WTC11 (cell line): ENCODE measurements around the gene GPX4. TPM values are rescaled to one million over a fixed set of nuclear protein-coding genes. Genes with fewer than 3 reads are reported as not detected.
A peak's percentile ranks its signal among the peaks of the same experiment; 100 is the strongest.

Experiments
- ATAC-seq: fragments of 200-7000 bp; cut with Tn5 transposase; 2 replicates; pipeline ENCODE4 v1.10.0; 2021; ENCODE audit warnings: mild to moderate bottlenecking, moderate library complexity
- CTCF ChIA-PET: fragments of 300-600 bp; sonication (Branson Sonifier 250); formaldehyde crosslinking; loops from one replicate; lab custom pipeline; 2021; ENCODE audit warnings: antibody characterized with exemption; lab: Charles Lee
- POLR2A ChIA-PET: fragments of 350-600 bp; sonication (Branson Sonifier 250); formaldehyde crosslinking; loops from one replicate; lab custom pipeline; 2021; ENCODE audit warnings: antibody characterized with exemption; lab: Charles Lee
- DNase-seq: peaks from one replicate; pipeline ENCODE4 v3.0.0; 2021; ENCODE audit warnings: low spot score
- H3K27ac Mint-ChIP-seq: 2 replicates; pipeline ENCODE4 v1.8.0; 2021; ENCODE audit warnings: mixed read lengths
- H3K27me3 Mint-ChIP-seq: 2 replicates; pipeline ENCODE4 v1.8.0; 2021; ENCODE audit warnings: low read depth, mild to moderate bottlenecking, moderate library complexity, mixed read lengths
- H3K36me3 Mint-ChIP-seq: 2 replicates; pipeline ENCODE4 v1.8.0; 2021; ENCODE audit warnings: mixed read lengths
- H3K4me1 Mint-ChIP-seq: 2 replicates; pipeline ENCODE4 v1.8.0; 2022; ENCODE audit warnings: mixed read lengths
- H3K4me3 Mint-ChIP-seq: 2 replicates; pipeline ENCODE4 v1.8.0; 2021; ENCODE audit warnings: mild to moderate bottlenecking, moderate library complexity, mixed read lengths
- H3K9me3 Mint-ChIP-seq: 2 replicates; pipeline ENCODE4 v1.8.0; 2021; ENCODE audit warnings: mixed read lengths
- CBFB ChIP-seq: sonication (generic); formaldehyde crosslinking; IDR thresholded peaks from 2 replicates; pipeline ENCODE4 v1.8.1; 2022; ENCODE audit warnings: mild to moderate bottlenecking, low read depth, missing genetic modification reagents
- CREB1 ChIP-seq: sonication (generic); formaldehyde crosslinking; IDR thresholded peaks from 2 replicates; pipeline ENCODE4 v1.8.0; 2023; ENCODE audit warnings: mild to moderate bottlenecking, missing genetic modification reagents
- GTF2I ChIP-seq: fragments of 250-450 bp; sonication (Bioruptor Pico); conservative IDR thresholded peaks from 2 replicates; pipeline ENCODE4 v1.4.0; 2021; ENCODE audit warnings: mild to moderate bottlenecking
- IRF1 ChIP-seq: sonication (generic); formaldehyde crosslinking; IDR thresholded peaks from 2 replicates; pipeline ENCODE4 v1.8.0; 2023; ENCODE audit warnings: missing genetic modification reagents
- MAX ChIP-seq: sonication (generic); formaldehyde crosslinking; IDR thresholded peaks from 2 replicates; pipeline ENCODE4 v1.8.0; 2022; ENCODE audit warnings: mild to moderate bottlenecking, missing genetic modification reagents
- MLX ChIP-seq: sonication (generic); formaldehyde crosslinking; IDR thresholded peaks from 2 replicates; pipeline ENCODE4 v1.8.1; 2023; ENCODE audit warnings: mild to moderate bottlenecking, missing genetic modification reagents, moderate library complexity
- MXD4 ChIP-seq: fragments of 250-450 bp; sonication (Bioruptor Pico); IDR thresholded peaks from 2 replicates; pipeline ENCODE4 v1.8.0; 2021; ENCODE audit warnings: mild to moderate bottlenecking, moderate library complexity, borderline replicate concordance
- MYBL2 ChIP-seq: sonication (generic); formaldehyde crosslinking; IDR thresholded peaks from 2 replicates; pipeline ENCODE4 v1.8.1; 2023; ENCODE audit warnings: mild to moderate bottlenecking, moderate library complexity, missing genetic modification reagents
- PRDM15 ChIP-seq: sonication (generic); formaldehyde crosslinking; IDR thresholded peaks from 2 replicates; pipeline ENCODE4 v1.8.0; 2022; ENCODE audit warnings: missing genetic modification reagents
- STAT6 ChIP-seq: sonication (generic); formaldehyde crosslinking; conservative IDR thresholded peaks from 2 replicates; pipeline ENCODE4 v1.8.1; 2023; ENCODE audit warnings: mild to moderate bottlenecking, low read depth, missing genetic modification reagents, moderate library complexity
- ZNF121 ChIP-seq: sonication (generic); formaldehyde crosslinking; IDR thresholded peaks from 2 replicates; pipeline ENCODE4 v1.8.0; 2023; ENCODE audit warnings: missing genetic modification reagents
- ZNF219 ChIP-seq: sonication (generic); formaldehyde crosslinking; IDR thresholded peaks from 2 replicates; pipeline ENCODE4 v1.8.0; 2023; ENCODE audit warnings: missing genetic modification reagents, mild to moderate bottlenecking, borderline replicate concordance
- ZNF281 ChIP-seq: sonication (generic); formaldehyde crosslinking; IDR thresholded peaks from 2 replicates; pipeline ENCODE4 v1.8.0; 2023; ENCODE audit warnings: mild to moderate bottlenecking, missing genetic modification reagents
- ZNF317 ChIP-seq: sonication (generic); formaldehyde crosslinking; IDR thresholded peaks from 2 replicates; pipeline ENCODE4 v1.8.1; 2023; ENCODE audit warnings: low read depth, mild to moderate bottlenecking, moderate library complexity, missing genetic modification reagents, borderline replicate concordance
- ZNF423 ChIP-seq: fragments of 250-450 bp; sonication (Bioruptor Pico); IDR thresholded peaks from 2 replicates; pipeline ENCODE4 v2.1.2; 2022; ENCODE audit warnings: mild to moderate bottlenecking, moderate library complexity
- ZNF532 ChIP-seq: fragments of 250-450 bp; sonication (Bioruptor Pico); IDR thresholded peaks from 2 replicates; pipeline ENCODE4 v1.9.0; 2021; ENCODE audit warnings: mild to moderate bottlenecking, borderline replicate concordance
- total RNA-seq: library from RNA; stranded (reverse); gene quantifications from 3 replicates; pipeline ENCODE4 v1.2.3, GENCODE V29; 2021

GPX4 gene
- total RNA-seq, 1 experiment from 2014 or later: 363 TPM

- ChIA-PET CTCF (interaction anchor here (0.7 to 4.7 kb wide), 10 partner anchors 10 to 163 kb away, joined by 3 to 27 read pairs (median 4); partner anchors contain the start of genes ARHGAP45 and ATP5F1D), POLR2A (interaction anchor here (0.7 to 1.1 kb wide), 2 partner anchors 10 to 22 kb away, joined by 4 to 5 read pairs; no protein-coding TSS in a partner anchor)
- no peak for ATAC-seq
- peaks cover 15% of the 10 kb centered on the region for H3K4me1 Mint-ChIP-seq
- no peaks in the 10 kb centered on the region for H3K27me3 Mint-ChIP-seq
- peak overlapping the region; percentile 72; the same call in 1 of the 2 replicates for H3K27ac Mint-ChIP-seq
- no peaks in the 10 kb centered on the region for H3K9me3 Mint-ChIP-seq
- peak overlapping the region; percentile 51 for H3K4me3 Mint-ChIP-seq
- H3K36me3 Mint-ChIP-seq: no peaks in the 10 kb centered on the region
- TF ChIP-seq ZNF121 (peak; percentile 100), GTF2I (CRISPR knock-in tag) (peak; percentile 85; the same call in 1 of the 2 replicates), ZNF281 (CRISPR knock-in tag) (no peak)
- DNase-seq: no peak
Observed at GRCh38 chr19:1103132-1103707, 574 bp upstream of the GPX4 start.

- no peaks in the 10 kb centered on the region for H3K9me3 Mint-ChIP-seq
- H3K4me1 Mint-ChIP-seq: peaks cover 15% of the 10 kb centered on the region
- H3K4me3 Mint-ChIP-seq: peak overlapping the region; percentile 71
- CTCF ChIA-PET: interaction anchor here (0.7 to 4.7 kb wide), 11 partner anchors 8 to 162 kb away, joined by 3 to 27 read pairs (median 5); partner anchors contain the start of genes ARHGAP45, ATP5F1D and CNN2
- ATAC-seq: peak; percentile 31
- POLR2A ChIA-PET: interaction anchor here (0.5 to 1.0 kb wide), 7 partner anchors 10 to 100 kb away, joined by 3 to 5 read pairs (median 3); partner anchors contain the start of gene ARHGAP45
- H3K27ac Mint-ChIP-seq: no peak overlapping the region
- H3K36me3 Mint-ChIP-seq: no peaks in the 10 kb centered on the region
- DNase-seq: peak; percentile 78
- H3K27me3 Mint-ChIP-seq: no peaks in the 10 kb centered on the region
- TF ChIP-seq MLX (CRISPR knock-in tag): no peak
- TF ChIP-seq ZNF317: no peak
- peak; percentile 23; the same call in 1 of the 2 replicates for TF ChIP-seq ZNF423
- no peak for TF ChIP-seq ZNF532 (CRISPR knock-in tag)
- no peak for TF ChIP-seq MXD4 (CRISPR knock-in tag)
- TF ChIP-seq MAX (CRISPR knock-in tag): no peak
- TF ChIP-seq MYBL2 (CRISPR knock-in tag): peak; percentile 28; the same call in 1 of the 2 replicates
- TF ChIP-seq ZNF219 (CRISPR knock-in tag): no peak
- no peak for TF ChIP-seq CREB1 (CRISPR knock-in tag)
- TF ChIP-seq IRF1 (CRISPR knock-in tag): no peak
- no peak for TF ChIP-seq STAT6 (CRISPR knock-in tag)
- no peak for TF ChIP-seq CBFB
- TF ChIP-seq PRDM15 (CRISPR knock-in tag): peak; percentile 79
Observed at GRCh38 chr19:1104311-1105007, 665 bp downstream of the GPX4 start.
